ENCODE results near the gene SLC24A4. TPM values are rescaled to one million over a fixed set of nuclear protein-coding genes. Genes with fewer than 3 reads are reported as not detected.
A peak's percentile ranks its signal among the peaks of the same experiment; 100 is the strongest.

SLC24A4 gene
- total and polyA plus RNA-seq, 5 experiments from 2014 or later: 0.05 TPM; not detected in 4

DNA sequence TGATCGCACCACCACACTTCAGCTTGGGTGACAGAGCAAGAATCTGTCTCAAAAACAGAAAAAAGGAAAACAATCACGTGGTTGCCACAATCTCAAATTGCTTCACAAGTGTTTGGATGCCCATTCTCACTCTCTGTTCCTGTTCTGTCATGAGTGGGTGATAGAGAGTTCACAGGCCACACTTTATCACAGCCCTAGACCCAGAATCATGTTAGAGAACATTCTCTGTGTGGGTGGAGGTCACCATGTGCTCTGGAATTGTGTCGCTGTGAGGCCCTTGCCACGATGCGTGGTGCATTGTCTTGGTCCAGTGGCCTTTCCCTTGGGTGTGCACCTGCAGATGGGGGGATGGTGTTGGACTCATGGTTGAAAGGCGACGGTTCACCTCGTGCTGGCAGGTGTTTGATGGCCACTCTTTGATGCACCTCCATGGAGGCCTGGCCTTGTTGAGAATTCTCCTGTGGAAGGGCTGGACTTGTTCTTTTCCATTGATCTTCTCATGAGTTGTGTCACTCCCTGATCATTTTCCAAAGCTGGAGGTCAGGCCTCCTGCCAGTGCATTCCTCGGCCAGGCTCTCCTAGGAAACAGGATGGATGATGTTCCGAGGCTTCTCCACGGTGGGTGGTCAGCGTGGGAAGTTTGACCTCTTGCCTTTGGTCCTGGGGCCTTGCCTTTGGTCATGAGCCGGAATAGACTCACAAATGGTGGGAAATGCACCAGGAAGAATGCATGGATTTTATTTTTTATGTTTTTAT lies 91.9 kb downstream of the SLC24A4 start:
- Mint-ChIP-seq H3K27me3 (peaks cover 0 to 7% (median 2%) of the 10 kb centered on the region in 5 donors), H3K4me1 (peaks cover 2 to 4% (median 3%) of the 10 kb centered on the region in 4 donors), H3K27ac (peak overlapping the region in 1 of 10 donors; percentile 57), H3K9me3 (peaks cover 0 to 3% (median 0%) of the 10 kb centered on the region in 9 donors), H3K36me3 (peaks cover 0 to 5% (median 0%) of the 10 kb centered on the region in 3 donors), H3K4me3 (no peak overlapping the region)
- POLR2A ChIA-PET: no interaction called here
- ATAC-seq: no peak
- DNase-seq: no peak

DNA sequence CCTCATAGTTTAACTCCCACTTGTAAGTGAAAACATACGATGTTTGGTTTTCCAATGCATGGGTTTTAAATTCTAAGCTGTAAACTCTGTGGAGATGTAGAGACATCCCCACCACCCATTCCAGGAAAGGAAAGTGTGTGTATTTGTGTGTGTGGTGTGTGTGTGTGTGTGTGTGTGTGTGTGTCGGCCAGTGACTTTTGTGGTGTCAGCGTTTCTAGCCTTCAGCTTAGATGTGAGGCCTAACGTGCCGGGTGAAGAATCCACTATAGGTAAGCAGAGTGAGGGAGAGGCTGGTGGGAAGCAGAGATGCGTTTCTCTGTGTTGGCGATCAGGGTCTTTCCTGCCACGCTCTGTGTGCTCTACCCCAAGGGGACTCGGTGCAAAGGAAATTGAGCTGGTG lies 93.0 kb downstream of the SLC24A4 start:
- Mint-ChIP-seq H3K4me1 (peaks cover 2 to 4% (median 2%) of the 10 kb centered on the region in 4 donors), H3K27me3 (peaks cover 0 to 7% (median 2%) of the 10 kb centered on the region in 5 donors), H3K4me3 (no peak overlapping the region), H3K36me3 (peaks cover 0 to 5% (median 0%) of the 10 kb centered on the region in 3 donors), H3K27ac (no peak overlapping the region), H3K9me3 (peaks cover 0 to 3% (median 0%) of the 10 kb centered on the region in 9 donors)
- ATAC-seq: no peak
- POLR2A ChIA-PET: no interaction called here
- no peak for DNase-seq

DNA sequence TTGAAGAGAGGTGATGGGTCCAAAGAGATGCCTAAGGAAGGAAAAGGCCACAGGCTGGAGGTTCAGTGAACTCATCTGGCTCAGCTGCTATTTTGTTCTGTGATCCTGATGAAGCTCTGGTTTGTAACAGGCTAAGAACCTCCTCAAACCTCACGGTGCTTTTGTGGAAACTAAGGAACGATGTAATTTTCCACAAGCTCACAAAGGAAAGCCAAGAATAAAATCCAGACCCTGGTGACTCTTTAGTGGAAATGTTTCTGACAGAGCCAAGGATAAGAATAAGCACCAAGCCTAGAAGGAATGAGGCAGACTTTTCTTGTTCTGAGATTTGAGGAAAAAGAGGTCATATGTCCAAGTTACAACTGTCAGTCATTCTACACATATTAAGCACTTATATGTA lies 93.6 kb downstream of the SLC24A4 start:
- POLR2A ChIA-PET: no interaction called here
- peaks cover 2 to 4% (median 2%) of the 10 kb centered on the region in 4 donors for H3K4me1 Mint-ChIP-seq
- H3K4me3 Mint-ChIP-seq: no peak overlapping the region
- no peak for ATAC-seq
- H3K27ac Mint-ChIP-seq: no peak overlapping the region
- no peak for DNase-seq
- peaks cover 0 to 3% (median 0%) of the 10 kb centered on the region in 9 donors for H3K9me3 Mint-ChIP-seq
- H3K27me3 Mint-ChIP-seq: peaks cover 0 to 5% (median 2%) of the 10 kb centered on the region in 5 donors
- peaks cover 0 to 5% (median 0%) of the 10 kb centered on the region in 3 donors for H3K36me3 Mint-ChIP-seq

DNA sequence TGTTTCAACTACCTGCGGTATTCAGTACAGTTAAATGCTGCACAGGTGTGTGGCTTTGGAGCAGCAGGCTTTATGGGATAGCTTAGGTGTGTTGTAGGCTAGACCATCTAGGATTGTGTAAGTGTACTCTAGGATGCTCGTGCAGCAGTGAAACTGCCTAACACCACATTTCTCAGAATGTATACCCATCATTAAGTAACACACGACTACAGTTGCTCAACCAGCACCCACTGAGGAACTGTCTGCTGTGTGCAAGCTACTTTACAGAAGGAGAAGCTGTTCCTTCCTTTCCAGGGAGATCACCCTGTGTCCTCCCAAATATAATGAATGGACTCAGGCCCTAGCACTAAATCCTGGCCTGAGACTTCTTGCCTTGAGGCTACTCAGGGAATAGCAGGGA lies 94.8 kb downstream of the SLC24A4 start:
- peaks cover 0 to 5% (median 0%) of the 10 kb centered on the region in 3 donors for H3K36me3 Mint-ChIP-seq
- no peak overlapping the region for H3K4me3 Mint-ChIP-seq
- ATAC-seq: no peak

DNA sequence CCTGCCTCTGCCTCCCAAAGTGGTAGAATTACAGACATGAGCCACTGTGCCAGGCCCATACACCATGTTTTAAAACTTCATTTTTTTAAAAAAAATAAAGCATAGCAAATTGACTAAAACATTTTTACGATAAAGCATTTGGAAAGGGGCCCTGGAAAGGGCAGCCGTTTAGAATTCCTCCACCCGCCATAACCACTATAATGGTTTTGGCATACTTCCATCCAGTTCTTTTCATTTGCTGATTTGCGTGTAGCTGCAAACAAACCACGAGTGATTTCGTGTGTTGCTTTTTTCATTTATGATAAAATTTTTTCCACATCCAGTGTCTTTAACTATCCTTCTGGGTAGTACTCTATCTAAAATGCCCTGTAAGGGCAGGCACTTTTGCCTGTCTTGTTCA lies 98.8 kb downstream of the SLC24A4 start:
- no peak for ATAC-seq
- Mint-ChIP-seq H3K4me1 (peaks cover 4 to 15% (median 13%) of the 10 kb centered on the region in 4 donors), H3K27ac (no peak overlapping the region), H3K36me3 (peaks cover 0 to 5% (median 0%) of the 10 kb centered on the region in 3 donors), H3K4me3 (no peak overlapping the region), H3K27me3 (peaks cover 0 to 1% (median 0%) of the 10 kb centered on the region in 5 donors), H3K9me3 (peaks cover 0 to 3% (median 0%) of the 10 kb centered on the region in 9 donors)
- no peak for DNase-seq
- POLR2A ChIA-PET: no interaction called here

More for the DNA sequence above, 94.8 kb downstream of the SLC24A4 start:
- Mint-ChIP-seq H3K9me3 (peaks cover 0 to 3% (median 0%) of the 10 kb centered on the region in 9 donors), H3K27ac (peak overlapping the region in 1 of 10 donors; percentile 57), H3K27me3 (peaks cover 0 to 5% (median 2%) of the 10 kb centered on the region in 5 donors), H3K4me1 (peaks cover 2 to 4% (median 2%) of the 10 kb centered on the region in 4 donors)
- DNase-seq: no peak
- POLR2A ChIA-PET: no interaction called here

DNA sequence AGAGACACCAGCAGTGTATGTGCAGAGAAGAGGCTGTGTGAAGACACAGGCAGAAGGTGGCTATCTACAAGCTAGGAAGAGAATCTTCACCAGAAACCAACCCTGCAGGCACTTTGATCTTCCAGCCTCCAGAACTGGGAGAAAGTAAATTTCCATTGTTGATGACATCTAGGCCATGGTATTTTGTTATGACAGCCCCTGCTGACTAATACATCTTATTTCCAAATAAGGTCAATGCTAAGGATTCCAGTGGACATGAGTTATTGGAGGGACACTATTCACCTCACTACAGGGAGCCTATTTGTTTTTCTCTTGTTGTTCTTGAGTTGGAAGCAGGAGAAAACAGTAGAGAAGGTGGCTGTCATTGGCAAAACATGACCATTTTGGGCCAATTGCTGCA lies 102.1 kb downstream of the SLC24A4 start:
- Mint-ChIP-seq H3K27me3 (peaks cover 0 to 1% (median 0%) of the 10 kb centered on the region in 5 donors), H3K27ac (no peak overlapping the region), H3K4me1 (peaks cover 7 to 15% (median 13%) of the 10 kb centered on the region in 4 donors), H3K36me3 (no peaks in the 10 kb centered on the region), H3K9me3 (no peaks in the 10 kb centered on the region), H3K4me3 (no peak overlapping the region)
- POLR2A ChIA-PET: interaction anchor here (0.6 kb wide), 1 partner anchor 163 kb away, joined by 6 read pairs; no protein-coding TSS in a partner anchor
- ATAC-seq: no peak
- no peak for DNase-seq

DNA sequence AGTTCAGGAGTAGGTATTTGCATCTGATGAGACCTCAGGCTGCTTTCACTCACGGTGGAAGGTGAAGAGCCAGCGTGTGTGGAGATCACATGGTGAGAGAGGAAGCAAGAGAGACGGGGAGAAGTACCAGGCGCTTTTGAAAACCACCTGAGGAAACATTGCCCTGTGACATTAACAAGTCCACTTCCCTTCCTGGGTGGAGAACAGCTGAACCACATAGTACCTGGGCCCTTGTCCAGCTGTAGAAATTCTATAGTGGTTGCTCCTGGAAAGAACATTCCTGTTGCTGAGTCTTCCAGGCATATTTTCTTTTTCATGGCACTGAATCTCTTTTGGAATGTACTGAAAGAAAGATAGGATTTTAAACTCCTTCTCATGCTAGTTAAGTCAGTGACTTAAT lies 103.3 kb downstream of the SLC24A4 start:
- Mint-ChIP-seq H3K36me3 (no peaks in the 10 kb centered on the region), H3K4me3 (no peak overlapping the region), H3K4me1 (peaks cover 7 to 15% (median 13%) of the 10 kb centered on the region in 4 donors), H3K9me3 (no peaks in the 10 kb centered on the region), H3K27ac (peak overlapping the region in 4 of 10 donors; percentile 6 to 81 (median 32)), H3K27me3 (peaks cover 0 to 1% (median 0%) of the 10 kb centered on the region in 5 donors)
- POLR2A ChIA-PET: no interaction called here
- no peak for ATAC-seq
- peak in 1 of 10 donors; percentile 5 for DNase-seq

DNA sequence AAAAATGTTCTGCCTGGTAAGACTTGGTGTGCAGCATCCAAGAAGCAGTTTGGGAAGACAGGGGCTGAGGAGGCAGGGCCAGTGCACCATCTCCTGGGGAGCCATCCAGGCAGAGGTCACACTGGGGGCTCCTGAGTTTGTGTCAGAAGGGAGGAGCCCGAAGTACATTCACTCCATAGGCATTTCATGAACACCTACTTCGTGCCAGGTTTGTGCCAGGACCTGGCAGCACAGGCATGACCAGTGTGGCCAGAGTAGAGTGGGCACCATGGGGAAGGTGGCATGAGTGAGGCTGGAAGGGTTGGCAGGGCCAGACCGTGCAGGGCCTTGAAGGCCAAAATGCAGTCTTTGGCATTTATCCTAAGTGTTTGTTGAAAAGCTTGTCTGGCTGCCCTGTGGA lies 104.1 kb downstream of the SLC24A4 start:
- H3K9me3 Mint-ChIP-seq: no peaks in the 10 kb centered on the region
- no peaks in the 10 kb centered on the region for H3K36me3 Mint-ChIP-seq
- no peak for ATAC-seq
- H3K27ac Mint-ChIP-seq: no peak overlapping the region
- peaks cover 7 to 14% (median 12%) of the 10 kb centered on the region in 4 donors for H3K4me1 Mint-ChIP-seq
- DNase-seq: no peak
- H3K4me3 Mint-ChIP-seq: no peak overlapping the region
- H3K27me3 Mint-ChIP-seq: no peaks in the 10 kb centered on the region
- POLR2A ChIA-PET: no interaction called here

DNA sequence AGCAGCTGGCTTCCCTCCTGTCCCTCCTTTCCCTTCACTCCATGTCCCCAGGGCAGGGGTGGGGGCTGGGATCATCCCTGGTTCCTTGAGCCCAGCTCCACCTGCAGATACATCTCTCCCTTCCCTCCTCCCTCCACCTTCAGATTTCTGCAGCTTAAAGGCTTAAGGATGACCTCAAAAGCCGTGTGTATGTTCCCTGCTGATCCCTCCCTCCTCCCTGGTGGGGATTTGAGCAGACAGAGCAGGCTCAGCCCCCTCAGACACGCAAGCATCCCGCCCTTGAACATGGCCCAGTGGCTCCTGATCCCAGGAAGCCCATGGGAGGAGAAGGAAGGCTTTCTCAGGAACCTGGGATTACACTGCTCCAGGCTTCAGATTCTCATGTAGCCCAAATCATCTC lies 107.7 kb downstream of the SLC24A4 start:
- peaks cover 0 to 1% (median 0%) of the 10 kb centered on the region in 5 donors for H3K27me3 Mint-ChIP-seq
- peak overlapping the region in 1 of 10 donors; percentile 50 for H3K27ac Mint-ChIP-seq
- H3K4me3 Mint-ChIP-seq: no peak overlapping the region
- peaks cover 8 to 10% (median 9%) of the 10 kb centered on the region in 4 donors for H3K4me1 Mint-ChIP-seq
- no peak for ATAC-seq
- H3K36me3 Mint-ChIP-seq: peaks cover 0 to 3% (median 0%) of the 10 kb centered on the region in 3 donors
- POLR2A ChIA-PET: no interaction called here
- H3K9me3 Mint-ChIP-seq: peaks cover 0 to 4% (median 2%) of the 10 kb centered on the region in 9 donors
- no peak for DNase-seq

DNA sequence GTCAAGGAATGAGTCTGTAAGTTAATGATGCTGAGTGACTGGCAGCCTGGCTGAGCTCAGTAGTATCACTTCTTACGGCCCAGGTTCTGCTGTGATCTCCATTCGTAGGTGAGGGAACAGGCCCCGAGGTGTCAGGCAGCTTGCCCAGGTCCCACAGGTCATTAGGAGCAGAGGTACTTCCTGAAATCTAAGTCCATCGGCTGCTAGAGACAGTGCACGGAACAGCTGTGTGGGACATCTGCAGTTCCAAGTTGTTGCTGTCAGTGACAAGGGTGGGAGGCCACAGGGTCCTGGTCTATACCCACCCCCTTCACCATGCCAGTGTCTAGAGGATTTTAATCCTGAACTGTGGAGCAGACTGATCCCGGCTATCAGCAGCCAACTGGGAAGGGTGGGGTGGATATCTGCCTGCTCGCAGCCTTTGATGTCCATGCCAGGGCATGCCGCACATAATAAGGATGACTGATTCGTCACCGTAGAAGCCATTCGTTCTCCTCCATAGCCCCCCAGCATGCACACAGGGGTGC lies 108.3 kb downstream of the SLC24A4 start:
- Mint-ChIP-seq H3K27me3 (peaks cover 0 to 1% (median 0%) of the 10 kb centered on the region in 5 donors), H3K36me3 (peaks cover 0 to 3% (median 1%) of the 10 kb centered on the region in 3 donors), H3K9me3 (peaks cover 0 to 4% (median 2%) of the 10 kb centered on the region in 9 donors), H3K27ac (peak overlapping the region in 1 of 10 donors; percentile 43), H3K4me3 (peak overlapping the region in 1 of 10 donors; percentile 20), H3K4me1 (peaks cover 2 to 5% (median 4%) of the 10 kb centered on the region in 4 donors)
- ATAC-seq (no peak), DNase-seq (no peak)
- POLR2A ChIA-PET: no interaction called here

DNA sequence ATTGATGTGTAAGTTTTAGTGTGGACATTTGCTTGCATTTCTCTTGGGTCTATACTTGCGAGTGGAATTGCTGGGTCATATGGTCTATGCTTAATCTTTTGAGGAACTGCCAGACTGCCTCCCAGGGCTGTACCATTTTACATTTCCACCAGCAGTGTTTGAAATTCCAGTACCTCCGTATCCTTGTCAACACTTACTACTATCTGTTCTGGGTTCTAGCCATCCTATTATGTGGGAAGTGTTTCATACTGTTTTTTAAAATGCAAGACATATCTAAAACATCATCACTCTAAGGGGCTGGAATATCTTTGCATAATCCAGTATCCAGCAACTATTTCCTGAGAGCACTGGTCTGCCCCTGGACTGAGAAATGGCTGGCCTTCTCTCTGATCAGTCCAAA lies 110.4 kb downstream of the SLC24A4 start:
- H3K36me3 Mint-ChIP-seq: peaks cover 0 to 3% (median 1%) of the 10 kb centered on the region in 3 donors
- no peak for ATAC-seq
- H3K27ac Mint-ChIP-seq: no peak overlapping the region
- peaks cover 0 to 4% (median 2%) of the 10 kb centered on the region in 9 donors for H3K9me3 Mint-ChIP-seq
- peaks cover 0 to 4% (median 3%) of the 10 kb centered on the region in 4 donors for H3K4me1 Mint-ChIP-seq
- H3K4me3 Mint-ChIP-seq: no peak overlapping the region
- no peak for DNase-seq
- H3K27me3 Mint-ChIP-seq: peaks cover 0 to 1% (median 0%) of the 10 kb centered on the region in 5 donors
- POLR2A ChIA-PET: no interaction called here

DNA sequence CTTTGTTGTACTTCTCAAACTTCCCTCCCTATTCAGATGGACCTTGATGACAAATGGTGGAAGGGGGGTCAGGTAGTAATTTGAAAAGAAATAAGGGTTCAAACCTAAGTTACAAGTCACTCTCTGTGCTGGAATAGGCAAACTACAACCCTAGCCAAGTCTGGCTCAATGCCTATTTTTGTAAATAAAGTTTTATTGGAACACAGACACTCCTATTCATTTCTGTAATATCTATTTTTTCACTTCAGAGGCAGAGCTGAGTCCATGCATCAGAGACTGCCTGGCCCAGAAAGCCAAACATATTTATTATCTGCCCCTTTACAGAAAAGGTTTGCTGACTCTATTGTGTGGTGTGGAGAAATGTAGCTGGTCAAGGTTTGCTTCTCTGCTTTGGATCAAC lies 112.2 kb downstream of the SLC24A4 start:
- peaks cover 0 to 3% (median 0%) of the 10 kb centered on the region in 5 donors for H3K27me3 Mint-ChIP-seq
- H3K4me1 Mint-ChIP-seq: peaks cover 5 to 13% (median 7%) of the 10 kb centered on the region in 4 donors
- POLR2A ChIA-PET: no interaction called here
- DNase-seq (no peak), ATAC-seq (no peak)
- H3K36me3 Mint-ChIP-seq: peaks cover 0 to 3% (median 1%) of the 10 kb centered on the region in 3 donors
- H3K9me3 Mint-ChIP-seq: peaks cover 0 to 4% (median 2%) of the 10 kb centered on the region in 9 donors
- no peak overlapping the region for H3K27ac Mint-ChIP-seq
- no peak overlapping the region for H3K4me3 Mint-ChIP-seq

All from naive thymus-derived CD8-positive, alpha-beta T cell (primary cell).